Measurements from ENCODE around the gene MED23.
"Not testable (repeated sequence)": the region's sequence is repeated elsewhere in the genome, so short reads cannot be mapped to it uniquely, and the experiment has no call there.

The MED23 gene

DNA sequence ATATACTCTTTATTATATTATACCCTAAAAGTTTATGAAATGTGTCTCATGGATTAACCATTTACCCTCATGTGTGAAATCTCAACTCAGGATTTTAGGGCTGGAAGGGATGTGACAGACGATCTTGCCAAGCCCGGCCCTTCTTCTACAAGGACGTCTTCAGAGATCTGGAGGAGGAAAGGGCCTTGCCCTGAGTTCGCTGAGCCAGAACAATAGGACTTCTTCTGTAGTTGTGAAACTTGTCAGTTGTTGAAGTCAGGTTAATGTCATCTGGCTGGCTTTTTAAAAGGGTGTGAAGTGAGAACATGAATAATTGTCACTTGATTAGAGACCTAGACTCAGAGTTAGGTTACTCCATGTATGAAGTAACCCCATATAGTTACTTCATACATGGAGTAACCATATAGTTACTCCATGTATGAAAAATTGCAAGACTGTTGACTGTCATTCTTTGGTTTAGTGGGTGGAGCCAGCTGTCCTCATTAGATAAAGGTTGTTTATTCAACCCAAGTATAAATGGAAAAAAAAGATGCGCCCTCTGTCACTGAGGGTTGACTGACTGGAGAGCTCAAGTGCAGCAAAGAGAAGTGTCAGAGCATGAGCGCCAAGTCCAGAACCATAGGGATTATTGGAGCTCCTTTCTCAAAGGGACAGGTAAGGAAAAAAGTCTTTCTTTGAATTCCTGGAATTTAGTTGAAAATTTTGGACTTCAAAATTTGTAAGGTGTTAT lies 55.2 kb downstream of the MED23 start, which contains the start of gene ARG1:
Gene ARG1 (plus strand): TSS at position 541 of the 730 bp plus-strand sequence. CDS start 57 bp downstream, at position 598.
- no peak for DNase-seq (ENCODE audit: low spot score)

DNA sequence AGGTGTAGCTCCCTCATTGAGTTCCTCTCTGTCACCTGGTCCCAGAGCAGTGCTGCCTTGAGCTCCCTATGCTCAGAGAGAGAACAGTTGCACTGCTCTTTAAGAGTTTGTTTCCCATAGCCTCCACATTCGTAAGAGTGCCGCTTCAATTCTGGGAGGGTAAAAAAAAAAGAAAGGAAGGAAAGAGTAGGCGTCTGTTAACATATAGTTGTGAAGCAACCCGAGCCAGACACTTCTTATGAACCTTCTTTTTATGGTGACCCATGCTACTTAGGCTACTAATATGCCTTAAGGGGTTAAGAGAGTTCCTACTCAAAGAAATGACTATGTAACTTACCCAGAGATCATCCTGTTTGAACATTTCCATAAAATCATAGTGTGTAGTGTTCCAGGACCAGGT lies 59.3 kb downstream of the MED23 start:
- DNase-seq (ENCODE audit: low spot score), result no peak

- DNase-seq (ENCODE audit: low spot score), result no peak
Observed at GRCh38 chr6:131565056-131565455, 63.0 kb downstream of the MED23 start.

GRCh38 chr6:131561925-131562707 lies 65.9 kb downstream of the MED23 start:
- DNase-seq (ENCODE audit: low spot score), result no peak

- no peak for DNase-seq (ENCODE audit: low spot score)
Observed at GRCh38 chr6:131558922-131559321, 69.1 kb downstream of the MED23 start.

- no peak for DNase-seq (ENCODE audit: low spot score)
Observed at GRCh38 chr6:131555992-131556391, 72.0 kb downstream of the MED23 start.

DNA sequence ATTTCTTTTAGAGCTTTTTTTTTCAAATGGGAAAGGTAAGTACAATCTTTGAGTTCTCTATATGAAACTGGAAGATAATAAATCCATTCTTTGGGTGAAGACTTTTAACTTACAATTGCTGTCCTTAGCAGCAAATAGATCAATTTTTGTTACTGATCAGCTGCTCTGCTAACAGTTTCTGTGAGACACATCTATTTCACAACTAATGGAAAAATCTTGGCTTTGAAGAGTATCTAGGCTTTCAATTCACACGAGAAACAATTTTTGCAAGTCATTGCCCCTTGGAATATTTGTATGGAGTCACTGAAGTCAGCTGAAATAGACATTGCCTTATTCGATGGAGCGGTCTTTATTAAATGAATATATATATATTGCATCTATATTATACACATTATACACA lies 75.5 kb downstream of the MED23 start:
- no peak for DNase-seq (ENCODE audit: low spot score)

DNA sequence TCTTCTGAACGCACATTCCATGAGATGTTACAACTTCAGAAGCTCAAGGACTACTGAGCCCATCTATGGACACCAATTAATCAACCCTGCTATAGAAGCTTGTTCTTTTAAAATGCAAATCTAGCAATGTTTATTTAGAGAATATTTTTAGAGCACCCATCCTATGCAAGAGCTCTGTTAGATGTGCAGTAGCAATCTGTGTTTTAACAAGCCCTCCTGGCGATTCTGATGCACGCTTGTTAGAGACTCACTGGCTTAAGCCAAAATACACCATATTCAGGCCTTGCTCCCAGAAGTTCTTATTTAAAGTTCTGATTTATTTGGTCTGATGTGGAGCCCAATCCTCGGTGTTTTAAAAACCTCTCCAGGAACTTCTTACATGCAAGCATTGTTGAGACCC lies 76.1 kb downstream of the MED23 start:
- no peak for DNase-seq (ENCODE audit: low spot score)

- DNase-seq (ENCODE audit: low spot score), result no peak
Observed at GRCh38 chr6:131549811-131550210, 78.2 kb downstream of the MED23 start.

DNA sequence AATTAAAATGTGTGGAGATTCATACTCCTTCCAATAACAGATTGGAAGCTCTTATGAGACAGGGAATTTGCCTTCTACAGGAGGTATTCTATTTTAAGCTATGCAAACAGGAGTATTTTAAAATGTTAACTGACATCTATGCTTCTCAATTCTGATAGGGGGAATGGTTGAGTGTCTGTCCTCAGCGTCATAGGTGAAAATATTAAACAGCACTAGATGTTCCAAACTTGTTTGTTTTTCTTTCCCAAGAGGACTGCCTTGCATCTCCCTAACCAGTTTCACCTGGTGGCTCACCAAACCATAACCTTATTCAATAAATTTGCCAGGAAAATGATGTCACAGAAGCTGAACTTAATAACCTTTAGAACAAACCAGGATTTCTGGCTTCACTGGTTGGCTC lies 79.6 kb downstream of the MED23 start:
- no peak for DNase-seq (ENCODE audit: low spot score)

- DNase-seq (ENCODE audit: low spot score), result no peak
Observed at GRCh38 chr6:131547488-131547887, 80.6 kb downstream of the MED23 start.

DNA sequence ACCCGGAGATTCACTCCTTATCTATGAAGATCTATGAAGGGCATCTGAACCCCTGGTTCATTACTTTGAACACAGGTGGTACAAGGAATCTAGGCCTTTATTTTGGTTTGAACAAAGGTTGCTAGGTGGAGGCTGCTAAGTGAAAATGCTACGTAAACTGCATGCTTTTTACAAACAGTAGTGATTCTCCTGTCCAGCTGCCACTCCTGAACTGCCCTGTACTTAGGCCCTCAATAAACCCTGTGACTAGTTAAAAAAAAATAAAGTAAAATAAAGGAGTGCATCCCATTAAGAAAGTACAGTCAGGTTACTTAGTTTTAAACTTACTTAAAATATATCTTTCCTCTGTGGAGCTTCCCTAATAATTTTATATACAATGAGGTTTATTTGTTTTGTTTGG lies 82.7 kb downstream of the MED23 start:
- no peak for DNase-seq (ENCODE audit: low spot score)

DNA sequence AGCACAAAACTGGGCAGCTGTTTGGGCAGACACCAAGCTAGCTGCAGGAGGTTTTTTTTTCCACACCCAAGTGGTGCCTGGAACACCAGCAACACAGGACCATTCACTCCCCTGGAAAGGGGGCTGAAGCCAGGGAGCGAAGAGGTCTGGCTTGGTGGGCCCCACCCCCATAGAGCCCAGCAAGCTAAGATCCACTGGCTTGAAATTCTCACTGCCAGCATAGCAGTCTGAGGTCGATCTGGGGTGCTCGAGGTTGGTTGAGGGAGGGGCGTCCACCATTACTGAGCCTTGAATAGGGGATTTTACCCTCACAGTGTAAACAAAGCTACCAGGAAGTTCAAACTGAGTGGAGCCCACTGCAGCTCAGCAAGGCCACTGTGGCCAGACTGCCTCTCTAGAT lies 89.4 kb downstream of the MED23 start:
- not testable (repeated sequence) for DNase-seq (ENCODE audit: low spot score)

- no peak for DNase-seq (ENCODE audit: low spot score)
Observed at GRCh38 chr6:131532580-131533039, 95.4 kb downstream of the MED23 start.

GRCh38 chr6:131531681-131532080 lies 96.4 kb downstream of the MED23 start:
- not testable (repeated sequence) for DNase-seq (ENCODE audit: low spot score)

GRCh38 chr6:131530936-131531335 lies 97.1 kb downstream of the MED23 start:
- DNase-seq (ENCODE audit: low spot score), result not testable (repeated sequence)

- no peak for DNase-seq (ENCODE audit: low spot score)
Observed at GRCh38 chr6:131524695-131525336, 103.2 kb downstream of the MED23 start.

DNA sequence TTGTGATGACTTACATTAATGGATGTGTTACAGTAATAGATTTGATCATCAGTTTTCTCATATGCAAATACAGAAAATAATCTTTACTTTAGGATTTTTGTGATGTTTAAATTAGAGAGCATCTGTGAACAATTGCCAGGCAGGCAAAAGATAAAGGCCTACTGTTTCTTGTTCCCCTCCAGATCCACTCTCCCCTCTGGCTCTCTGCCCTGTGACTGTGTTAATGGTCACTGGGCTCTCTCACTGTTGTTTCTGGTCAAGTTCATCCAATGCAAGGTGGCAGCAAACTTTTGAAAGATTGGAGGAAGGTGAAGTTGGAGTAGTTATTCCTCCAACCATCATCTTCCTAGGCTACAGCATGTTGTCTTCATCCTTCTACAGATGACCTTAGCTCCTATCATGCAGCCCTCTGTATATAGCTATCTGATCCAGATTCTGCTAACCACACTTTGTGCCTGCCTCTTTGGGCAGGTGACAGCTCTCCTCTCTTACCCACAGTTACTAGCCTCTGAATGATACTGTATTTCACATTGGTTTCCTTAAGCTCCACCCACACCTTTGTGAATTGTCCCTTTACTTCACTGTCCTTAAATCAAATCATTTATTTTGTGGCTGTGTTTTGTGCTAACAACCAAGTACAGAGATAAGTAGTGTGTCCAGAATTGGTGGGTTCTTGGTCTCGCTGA lies 103.9 kb downstream of the MED23 start:
- DNase-seq (ENCODE audit: low spot score), result no peak

Measured in D341Med (cell line).